HG02759 (cell line): ENCODE results near the gene EXOC4.

ENCODE experiments used
- ATAC-seq: cut with Tn5 transposase; IDR thresholded peaks from one replicate; pipeline ENCODE4 v1.9.1; 2021; ENCODE audit warnings: mild to moderate bottlenecking, moderate library complexity; ENCODE audit not compliant: unreplicated experiment

The EXOC4 gene

GRCh38 chr7:133359449-133359848 lies 106.6 kb downstream of the EXOC4 start:
- ATAC-seq = no peak

GRCh38 chr7:133360201-133360600 lies 107.3 kb downstream of the EXOC4 start:
- ATAC-seq = no peak

GRCh38 chr7:133361806-133362205 lies 108.9 kb downstream of the EXOC4 start:
- no peak for ATAC-seq

GRCh38 chr7:133364959-133365690 lies 112.2 kb downstream of the EXOC4 start:
- no peak for ATAC-seq

GRCh38 chr7:133365917-133366316 lies 113.0 kb downstream of the EXOC4 start:
- ATAC-seq = no peak

GRCh38 chr7:133367561-133367960 lies 114.7 kb downstream of the EXOC4 start:
- ATAC-seq = no peak

- ATAC-seq = no peak
Observed at GRCh38 chr7:133369130-133369529, 116.3 kb downstream of the EXOC4 start.

GRCh38 chr7:133371616-133372015 lies 118.7 kb downstream of the EXOC4 start:
- no peak for ATAC-seq

- no peak for ATAC-seq
Observed at GRCh38 chr7:133372337-133372736, 119.5 kb downstream of the EXOC4 start.

GRCh38 chr7:133376514-133376913 lies 123.6 kb downstream of the EXOC4 start:
- ATAC-seq = no peak

- no peak for ATAC-seq
Observed at GRCh38 chr7:133381965-133382364, 129.1 kb downstream of the EXOC4 start.

- no peak for ATAC-seq
Observed at GRCh38 chr7:133382775-133383559, 130.1 kb downstream of the EXOC4 start.

- no peak for ATAC-seq
Observed at GRCh38 chr7:133386205-133386604, 133.3 kb downstream of the EXOC4 start.

- no peak for ATAC-seq
Observed at GRCh38 chr7:133389727-133390126, 136.8 kb downstream of the EXOC4 start.

- ATAC-seq = no peak
Observed at GRCh38 chr7:133391206-133391605, 138.3 kb downstream of the EXOC4 start.

- ATAC-seq = no peak
Observed at GRCh38 chr7:133394369-133394768, 141.5 kb downstream of the EXOC4 start.

- ATAC-seq = no peak
Observed at GRCh38 chr7:133395551-133395950, 142.7 kb downstream of the EXOC4 start.

GRCh38 chr7:133398506-133398905 lies 145.6 kb downstream of the EXOC4 start:
- ATAC-seq = no peak

GRCh38 chr7:133401225-133401624 lies 148.3 kb downstream of the EXOC4 start:
- no peak for ATAC-seq

- no peak for ATAC-seq
Observed at GRCh38 chr7:133408212-133408611, 155.3 kb downstream of the EXOC4 start.

GRCh38 chr7:133409421-133409820 lies 156.5 kb downstream of the EXOC4 start:
- ATAC-seq = no peak

GRCh38 chr7:133409966-133410365 lies 157.1 kb downstream of the EXOC4 start:
- no peak for ATAC-seq
